K562 (cell line): Measurements from ENCODE around the gene ARHGEF12. TPM values are rescaled to one million over a fixed set of nuclear protein-coding genes. Genes with fewer than 3 reads are reported as not detected.

Experiments used
- ATAC-seq: fragments of 200-7000 bp; cut with Tn5 transposase; 3 replicates; pipeline ENCODE4 v1.9.1; 2020; ENCODE audit warnings: moderate library complexity
- BruUV-seq: library from RNA; stranded (reverse); fragments of 400-500 nt; replicated peaks from 2 replicates; lab custom pipeline; 2021; lab: Mats Ljungman, UMichigan
- CTCF ChIA-PET: fragments of 300-600 bp; formaldehyde crosslinking; extraction: SDS; loops from one replicate; lab custom pipeline; 2021; ENCODE audit warnings: low intra/inter-chr PET ratio; lab: Yijun Ruan, JAX
- POLR2A ChIA-PET: fragments of 300-600, 350-650 bp; sonication (Branson Sonifier 250); formaldehyde crosslinking; extraction: SDS; loops from one replicate; lab custom pipeline; 2021; ENCODE audit warnings: antibody characterized with exemption, inconsistent platforms; lab: Yijun Ruan, JAX
- DNase-seq, 4 experiments: peaks; one replicate each; pipeline versions ENCODE4 v3.0.0 to v3.0.0-alpha.2; 2011 to 2018; ENCODE audit warnings: low spot score in 3 of 4, mixed read lengths in 3 of 4; ENCODE audit errors: extremely low read depth in 1 of 4
- FAIRE-seq: peaks from 2 replicates; lab custom pipeline; 2011; peaks lifted over from hg19 to GRCh38; lab: Jason Lieb, UNC
- H2AFZ ChIP-seq: 2 replicates; pipeline ENCODE4 v1.6.0; 2011; ENCODE audit warnings: low read depth, low read length, control low read depth, inconsistent platforms
- H3K27ac ChIP-seq: fragments of 200-600 bp; 3 replicates; pipeline ENCODE4 v1.8.0; 2011; ENCODE audit warnings: low read depth, mild to moderate bottlenecking, control low read depth, inconsistent platforms, low read length, moderate library complexity, mixed read lengths; ENCODE audit errors: extremely low read depth
- H3K27me3 ChIP-seq, 2 experiments: fragments of 300-600 bp in 1 of 2; 2 replicates in 1 of 2; 3 replicates in 1 of 2; pipeline versions ENCODE4 v1.6.0 to v1.8.0; 2011; ENCODE audit warnings: inconsistent platforms in 2 of 2, low read length in 2 of 2, mild to moderate bottlenecking in 1 of 2, mixed read lengths in 1 of 2, moderate library complexity in 1 of 2; ENCODE audit not compliant: control insufficient read depth in 2 of 2, insufficient read depth in 2 of 2
- H3K36me3 ChIP-seq: fragments of 300-600 bp; 3 replicates; pipeline ENCODE4 v1.8.0; 2011; ENCODE audit warnings: mild to moderate bottlenecking, low read length, inconsistent platforms; ENCODE audit not compliant: control insufficient read depth, insufficient read depth
- H3K4me1 ChIP-seq, 2 experiments: fragments of 200-600 bp in 1 of 2; replicated peaks in 1 of 2; 2 replicates in 1 of 2; 3 replicates in 1 of 2; pipeline versions ENCODE4 v1.5.1 to v1.8.0; 2011; ENCODE audit warnings: inconsistent platforms in 2 of 2, low read length in 2 of 2, mild to moderate bottlenecking in 1 of 2, mixed read lengths in 1 of 2, moderate library complexity in 1 of 2; ENCODE audit not compliant: control insufficient read depth in 2 of 2, insufficient read depth in 2 of 2
- H3K4me2 ChIP-seq: 2 replicates; pipeline ENCODE4 v1.6.1; 2011; ENCODE audit warnings: low read length, control low read depth, inconsistent platforms, mixed read lengths; ENCODE audit not compliant: insufficient read depth
- H3K4me3 ChIP-seq: fragments of 200-600 bp; sonication (generic), shearing (Covaris generic); 2 replicates; pipeline ENCODE4 v1.5.1; 2016; ENCODE audit warnings: control low read depth, inconsistent platforms
- H3K79me2 ChIP-seq: fragments of 200-600 bp; 3 replicates; pipeline ENCODE4 v1.8.0; 2011; ENCODE audit warnings: low read length, inconsistent platforms; ENCODE audit not compliant: control insufficient read depth, insufficient read depth
- H3K9ac ChIP-seq, 2 experiments: 2 replicates each; pipeline versions ENCODE4 v1.6.0 to v1.6.1; 2011; ENCODE audit warnings: low read depth in 2 of 2, low read length in 2 of 2, control low read depth in 1 of 2, inconsistent platforms in 1 of 2, mild to moderate bottlenecking in 1 of 2, mixed read lengths in 1 of 2; ENCODE audit not compliant: insufficient read depth in 1 of 2
- H3K9me1 ChIP-seq: one replicate; pipeline ENCODE4 v1.6.0; 2011; ENCODE audit warnings: inconsistent platforms, mild to moderate bottlenecking, low read length, moderate library complexity; ENCODE audit not compliant: control insufficient read depth, insufficient read depth
- H3K9me3 ChIP-seq: replicated peaks from 2 replicates; pipeline ENCODE4 v1.5.1; 2011; ENCODE audit warnings: low read depth, low read length, inconsistent platforms; ENCODE audit not compliant: control insufficient read depth, insufficient read depth
- H4K20me1 ChIP-seq: replicated peaks from 2 replicates; pipeline ENCODE4 v1.6.1; 2011; ENCODE audit warnings: low read length, inconsistent platforms, mixed read lengths; ENCODE audit not compliant: control insufficient read depth, insufficient read depth
- C11orf30 ChIP-seq: fragments of 450-650 bp; IDR thresholded peaks from 2 replicates; pipeline ENCODE4 v1.6.1; 2016; ENCODE audit warnings: low read depth, mild to moderate bottlenecking
- COPS2 ChIP-seq: fragments of 450-650 bp; conservative IDR thresholded peaks from 2 replicates; pipeline ENCODE4 v1.6.1; 2016; ENCODE audit warnings: mild to moderate bottlenecking, moderate library complexity
- DDX20 ChIP-seq: fragments of 450-650 bp; IDR thresholded peaks from 2 replicates; pipeline ENCODE4 v1.6.1; 2016; ENCODE audit warnings: missing genetic modification characterization, low read depth, mild to moderate bottlenecking, missing compliant biosample characterization, moderate library complexity
- ELF2 ChIP-seq: fragments of 250-450 bp; sonication (Bioruptor Pico); IDR thresholded peaks from 2 replicates; pipeline ENCODE4 v1.5.0; 2021; ENCODE audit warnings: mild to moderate bottlenecking
- ESRRA ChIP-seq: fragments of 450-650 bp; IDR thresholded peaks from 2 replicates; pipeline ENCODE4 v1.6.1; 2014; ENCODE audit warnings: low read depth, mild to moderate bottlenecking, moderate library complexity, borderline replicate concordance
- FOXK1 ChIP-seq: sonication (generic); formaldehyde crosslinking; IDR thresholded peaks from 2 replicates; pipeline ENCODE4 v1.8.0; 2022; ENCODE audit warnings: missing genetic modification reagents, mild to moderate bottlenecking, borderline replicate concordance
- GATAD2B ChIP-seq: fragments of 450-650 bp; IDR thresholded peaks from 2 replicates; pipeline ENCODE4 v1.6.1; 2017; ENCODE audit warnings: mild to moderate bottlenecking, borderline replicate concordance
- GTF2A2 ChIP-seq: IDR thresholded peaks from 2 replicates; pipeline ENCODE4 v1.6.1; 2016; ENCODE audit warnings: mild to moderate bottlenecking, missing genetic modification characterization, missing compliant biosample characterization
- HIVEP1 ChIP-seq: fragments of 250-450 bp; sonication (Bioruptor Pico); IDR thresholded peaks from 2 replicates; pipeline ENCODE4 v1.4.0; 2020; ENCODE audit warnings: mild to moderate bottlenecking
- MYC ChIP-seq, 2 experiments: fragments of 250-450 bp in 1 of 2; sonication (Bioruptor Pico) in 1 of 2; IDR thresholded peaks; 2 replicates each; pipeline versions ENCODE4 v1.5.1 to v1.6.1; 2012 to 2021; ENCODE audit warnings: low read depth in 2 of 2, borderline replicate concordance in 1 of 2, improper control_type of control experiment in 1 of 2, low read length in 1 of 2, mild to moderate bottlenecking in 1 of 2, moderate library complexity in 1 of 2
- NFATC3 ChIP-seq: fragments of 450-650 bp; IDR thresholded peaks from 2 replicates; pipeline ENCODE4 v1.6.1; 2017; ENCODE audit warnings: mild to moderate bottlenecking
- POLR2AphosphoS5 ChIP-seq: IDR thresholded peaks from 2 replicates; pipeline ENCODE4 v1.6.1; 2011; ENCODE audit warnings: mild to moderate bottlenecking, low read depth, low read length, moderate library complexity; ENCODE audit not compliant: control insufficient read depth, insufficient read depth
- RCOR1 ChIP-seq, 2 experiments: IDR thresholded peaks; 2 replicates each; pipeline ENCODE4 v1.6.1; 2012; ENCODE audit warnings: low read depth in 2 of 2, low read length in 2 of 2, borderline replicate concordance in 1 of 2, improper control_type of control experiment in 1 of 2
- SIN3A ChIP-seq, 2 experiments: fragments of 150-350 bp in 1 of 2; IDR thresholded peaks; 2 replicates each; pipeline ENCODE4 v1.6.1; 2011 to 2016; ENCODE audit warnings: borderline replicate concordance in 2 of 2, low read depth in 2 of 2, low read length in 2 of 2, mild to moderate bottlenecking in 2 of 2, moderate library complexity in 2 of 2; ENCODE audit not compliant: control insufficient read depth in 1 of 2
- ZBTB26 ChIP-seq: fragments of 450-650 bp; formaldehyde crosslinking; IDR thresholded peaks from 2 replicates; pipeline ENCODE4 v1.4.0; 2022; ENCODE audit warnings: missing genetic modification characterization
- ZNF3 ChIP-seq: fragments of 250-450 bp; sonication (Bioruptor Pico); IDR thresholded peaks from 2 replicates; pipeline ENCODE4 v1.5.0; 2021; ENCODE audit warnings: mild to moderate bottlenecking, moderate library complexity
- ZNF316 ChIP-seq: fragments of 450-650 bp; IDR thresholded peaks from 2 replicates; pipeline ENCODE4 v1.6.1; 2016
- WGBS: fragments of 100-300 bp; shearing (Covaris generic); methylation state at CpG from one replicate; pipeline ENCODE4 v1.1.6; 2016; ENCODE audit warnings: low coverage, mixed read lengths; ENCODE audit not compliant: insufficient coverage; ENCODE audit errors: missing lambda C conversion rate; 5-methylcytosine and 5-hydroxymethylcytosine counted together
- in situ Hi-C: fragments of 300-500 bp; cut with MboI; formaldehyde crosslinking; loops from 4 replicates; pipeline ENCODE4 v1.15.0; 2018; ENCODE audit warnings: inconsistent platforms, mixed read lengths
- intact Hi-C: fragments of 100-400 bp; cut with micrococcal nuclease; formaldehyde crosslinking; loops from 2 replicates; pipeline ENCODE4 v1.14.2; 2022
- polyA plus RNA-seq, 8 experiments: library from polyadenylated mRNA; depleted of rRNA in 4 of 8; stranded (reverse) in 5 of 8; unstranded in 3 of 8; fragments of >200 nt; fragmentation: Nextera tagmentation in 2 of 8; fragmentation: Illumina TruSeq in 1 of 8; extraction: Ambion mirVana in 2 of 8; extraction: Trizol in 1 of 8; gene quantifications; 2 replicates each; pipeline versions ENCODE4 v1.2.1 to v1.2.3, GENCODE V29; 2011 to 2014; ENCODE audit warnings: inconsistent platforms in 1 of 8, missing spikeins in 1 of 8
- total RNA-seq, 7 experiments: library from RNA; depleted of rRNA in 6 of 7; stranded (reverse); fragments of >200 nt in 6 of 7; fragmentation: Illumina TruSeq in 2 of 7; extraction: Trizol in 2 of 7; gene quantifications; 2 replicates each; pipeline versions ENCODE4 v1.2.1 to v1.2.3, GENCODE V29; 2011 to 2021; ENCODE audit warnings: low replicate concordance in 1 of 7

Gene ARHGEF12
- total and polyA plus RNA-seq, 9 of the 15 experiments (the other 6 are each of a cell fraction or from before 2014, with no cell fraction given): 3.5 to 51.7 (median 29.5) TPM

GRCh38 chr11:120448240-120448639 is 112.0 kb downstream of the ARHGEF12 start:
- Histone ChIP-seq H3K36me3 (peaks cover 82% of the 10 kb centered on the region), H3K79me2 (no peaks in the 10 kb centered on the region), H4K20me1 (no peaks in the 10 kb centered on the region), H3K27me3 (no peaks in the 10 kb centered on the region), H3K4me1 (no peaks in the 10 kb centered on the region), H3K9me3 (no peaks in the 10 kb centered on the region), H3K9me1 (no peaks in the 10 kb centered on the region), H2AFZ (no peak overlapping the region), H3K4me2 (no peak overlapping the region), H3K27ac (no peak overlapping the region), H3K9ac (no peak overlapping the region), H3K4me3 (no peak overlapping the region)
- ChIA-PET CTCF (no interaction called here), POLR2A (no interaction called here)
- BruUV-seq: no TSS peak
- TF ChIP-seq ZNF316 (peak; percentile 68), POLR2AphosphoS5 (no peak), C11orf30 (peak; percentile 48), GTF2A2 (tag) (no peak), HIVEP1 (CRISPR knock-in tag) (no peak)
- no peak for FAIRE-seq
- ATAC-seq: no peak
- intact Hi-C loops (no loop called here), in situ Hi-C loops (no loop called here)
- 86% methylated on average over 3 of the region's 3 CpGs for WGBS
- no peak for DNase-seq

- Histone ChIP-seq H3K9me3 (no peaks in the 10 kb centered on the region), H3K79me2 (no peaks in the 10 kb centered on the region), H3K4me3 (no peak overlapping the region), H2AFZ (no peak overlapping the region), H3K9ac (no peak overlapping the region), H3K27ac (no peak overlapping the region), H3K9me1 (no peaks in the 10 kb centered on the region), H4K20me1 (no peaks in the 10 kb centered on the region), H3K4me2 (no peak overlapping the region), H3K4me1 (no peaks in the 10 kb centered on the region), H3K27me3 (no peaks in the 10 kb centered on the region), H3K36me3 (peaks cover 83% of the 10 kb centered on the region)
- TF ChIP-seq GATAD2B: no peak
- TF ChIP-seq COPS2: no peak
- TF ChIP-seq ZBTB26 (CRISPR knock-in tag): no peak
- no peak for TF ChIP-seq ESRRA
- TF ChIP-seq RCOR1 (IDR thresholded peaks at IDR 0.05; ENCODE audit: borderline replicate concordance in 1 of 2, low read depth in 2 of 2, low read length in 2 of 2): no peak
- TF ChIP-seq MYC (IDR thresholded peaks at IDR 0.05; ENCODE audit: low read depth, low read length): no peak
- no peak for TF ChIP-seq MYC (CRISPR knock-in tag; IDR thresholded peaks at IDR 0.05; ENCODE audit: borderline replicate concordance, low read depth)
- TF ChIP-seq FOXK1 (CRISPR knock-in tag): no peak
- no peak for TF ChIP-seq ZNF3 (CRISPR knock-in tag)
- no peak for TF ChIP-seq ELF2 (CRISPR knock-in tag)
- no peak for TF ChIP-seq NFATC3
- no peak for TF ChIP-seq DDX20 (tag)
- TF ChIP-seq SIN3A (IDR thresholded peaks at IDR 0.05; ENCODE audit: borderline replicate concordance in 2 of 2, control insufficient read depth in 1 of 2, low read depth in 2 of 2, low read length in 2 of 2): no peak
- CTCF ChIA-PET: no interaction called here
- no TSS peak for BruUV-seq
- intact Hi-C loops (no loop called here), in situ Hi-C loops (no loop called here)
- FAIRE-seq: no peak
- POLR2A ChIA-PET: interaction anchor here (1.2 kb wide), 1 partner anchor 9 kb away, joined by 4 read pairs; no protein-coding TSS in a partner anchor
- no peak for ATAC-seq
- no peak for DNase-seq
Observed at GRCh38 chr11:120455487-120455886, 119.3 kb downstream of the ARHGEF12 start.
